Measurements from ENCODE around the gene MSH3. TPM values are rescaled to one million over a fixed set of nuclear protein-coding genes. Genes with fewer than 3 reads are reported as not detected.

MSH3 gene
- total RNA-seq, 1 donor from 2014 or later = 8.7 TPM

- Histone ChIP-seq H3K27ac (no peak overlapping the region), H3K4me1 (no peaks in the 10 kb centered on the region), H3K36me3 (no peaks in the 10 kb centered on the region), H3K9me3 (no peaks in the 10 kb centered on the region), H3K27me3 (no peaks in the 10 kb centered on the region), H3K4me3 (no peak overlapping the region)
- intact Hi-C loops (cut with DNase I) = no loop called here
- DNase-seq (ENCODE audit: low spot score in 2 of 2) = no peak
- no peak for TF ChIP-seq CTCF (IDR thresholded peaks at IDR 0.05)
Measured at GRCh38 chr5:80925931-80926330, 271.5 kb downstream of the MSH3 start.

Other genes with a start within 250 kb of the MSH3 start
- gene ZFYVE16, start 246.6 kb upstream of the MSH3 start, total RNA-seq = 10.0 TPM
- not detected for gene FAM151B, start 166.6 kb upstream of the MSH3 start, total RNA-seq
- not detected for gene ANKRD34B, start 84.4 kb upstream of the MSH3 start, total RNA-seq
- 0.53 TPM for gene DHFR, start 331 bp downstream of the MSH3 start, total RNA-seq

Data from ascending aorta (tissue), 2 donors.